Neural cell (in vitro differentiated cells): ENCODE measurements around the gene THBS2.

Experiments
- CTCF ChIP-seq: fragments of 450-650 bp; IDR thresholded peaks from 2 replicates; pipeline ENCODE4 v1.5.1; 2014; ENCODE audit warnings: antibody characterized with exemption, mild to moderate bottlenecking, moderate library complexity; ENCODE audit not compliant: poor library complexity, severe bottlenecking
- MXI1 ChIP-seq: fragments of 450-650 bp; conservative IDR thresholded peaks from 2 replicates; pipeline ENCODE4 v1.6.1; 2014; ENCODE audit warnings: antibody characterized with exemption, mild to moderate bottlenecking; ENCODE audit not compliant: poor library complexity, severe bottlenecking
- POLR2AphosphoS5 ChIP-seq: IDR thresholded peaks from 2 replicates; pipeline ENCODE4 v1.6.1; 2012
- RAD21 ChIP-seq: fragments of 450-650 bp; conservative IDR thresholded peaks from 2 replicates; pipeline ENCODE4 v1.6.1; 2014; ENCODE audit warnings: antibody characterized with exemption, mild to moderate bottlenecking, moderate library complexity
- SMC3 ChIP-seq: fragments of 450-650 bp; conservative IDR thresholded peaks from 2 replicates; pipeline ENCODE4 v1.6.1; 2014; ENCODE audit warnings: antibody characterized with exemption, mild to moderate bottlenecking, moderate library complexity; ENCODE audit not compliant: poor library complexity

GRCh38 chr6:169273511-169273910, 19.9 kb upstream of the THBS2 start:
- no peak for TF ChIP-seq CTCF
- no peak for TF ChIP-seq RAD21
- no peak for TF ChIP-seq POLR2AphosphoS5
- no peak for TF ChIP-seq MXI1
- no peak for TF ChIP-seq SMC3
